Pancreas (tissue), 10 donors: ENCODE results near the gene RECQL5. TPM values are rescaled to one million over a fixed set of nuclear protein-coding genes. Genes with fewer than 3 reads are reported as not detected.
A peak's percentile ranks its signal among the peaks of the same experiment; 100 is the strongest.

ENCODE experiments used
- ATAC-seq, 4 donors: fragments of 200-7000 bp; cut with Tn5 transposase; one replicate each; pipeline versions ENCODE4 v1.8.0 to v1.9.1; 2020; ENCODE audit warnings: mild to moderate bottlenecking in 4 of 4, moderate library complexity in 4 of 4
- DNase-seq, 6 donors: peaks; one replicate each; pipeline ENCODE4 v3.0.0-alpha.2; 2020
- FAIRE-seq: peaks from 2 replicates; lab custom pipeline; 2012; peaks lifted over from hg19 to GRCh38; lab: Jason Lieb, UNC
- H3K27ac ChIP-seq, 4 donors: fragments of 200-600 bp; sonication (generic); 1 replicate in 3 of 4; 2 replicates in 1 of 4; pipeline versions ENCODE4 v1.5.0 to v1.8.0; 2020
- H3K27me3 ChIP-seq, 4 donors: fragments of 200-600 bp; one replicate each; pipeline ENCODE4 v1.8.0; 2021
- H3K36me3 ChIP-seq, 3 donors: fragments of 200-600 bp; sonication (generic) in 1 of 3; one replicate each; pipeline versions ENCODE4 v1.5.0 to v1.8.0; 2020 to 2021
- H3K4me1 ChIP-seq, 3 donors: fragments of 200-600 bp; one replicate each; pipeline ENCODE4 v1.8.0; 2021
- H3K4me3 ChIP-seq, 4 donors: fragments of 200-600 bp; sonication (generic) in 2 of 4; one replicate each; pipeline versions ENCODE4 v1.5.0 to v1.8.0; 2020 to 2021
- H3K9me3 ChIP-seq, 4 donors: fragments of 200-600 bp; one replicate each; pipeline ENCODE4 v1.8.0; 2021
- WGBS, 2 donors: extraction: QIAGEN DNeasy Blood & Tissue Kit; methylation state at CpG; one replicate each; pipeline ENCODE4 v1.1.7; 2013; 5-methylcytosine and 5-hydroxymethylcytosine counted together
- intact Hi-C, 3 donors: fragments of 100-400 bp; cut with DNase I; formaldehyde crosslinking; loops; one replicate each; pipeline versions ENCODE4 v1.11.1 to v1.14.2; 2022
- polyA plus RNA-seq, 2 donors: library from polyadenylated mRNA; stranded (reverse); fragments of 200-250 nt; gene quantifications; one replicate each; pipeline ENCODE4 v1.2.3, GENCODE V29; 2013
- total RNA-seq, 6 donors: library from RNA; stranded (reverse); fragmentation: NEBNext Ultra II Directional in 4 of 6; extraction: Animal tissue kit (Norgen Biotek cat#: 25700) in 4 of 6; gene quantifications; one replicate each; pipeline versions ENCODE4 v1.2.1 to v1.2.4, GENCODE V29; 2021 to 2023
- TF ChIP-seq, protein P1 (sequence below), 4 donors: fragments of 200-600 bp; sonication (generic) in 3 of 4; IDR thresholded peaks; one replicate each; pipeline versions ENCODE4 v1.5.0 to v1.8.0; 2021; ENCODE audit warnings: antibody characterized with exemption in 4 of 4
- donor health status: healthy with polysubstance abuse.
- donor health status: DM: no; HTN: no; CAD: no; lungs with moderate emphysema.
- donor health status: DM: no; HTN: no; CAD: no.
- donor health status: control.
- donor health status: control.
- donor health status: Bipolar disorder and iron deficiency.
- donor health status: DM: yes; HTN: yes; CAD: no.
- donor health status: DM: no; HTN: no; CAD: no.
- donor health status: DM: no; HTN: no; CAD: no.
- donor health status: DM: yes; HTN: yes; CAD: no.

RECQL5 gene
- total and polyA plus RNA-seq, 8 donors: 8.7 to 65.2 (median 14.9) TPM

GRCh38 chr17:75704963-75705875, 38.3 kb upstream of the RECQL5 start:
- Histone ChIP-seq H3K27ac (no peak overlapping the region), H3K27me3 (no peaks in the 10 kb centered on the region), H3K9me3 (no peaks in the 10 kb centered on the region), H3K36me3 (peaks cover 4 to 73% (median 46%) of the 10 kb centered on the region in 3 donors), H3K4me3 (no peak overlapping the region), H3K4me1 (peaks cover 0 to 9% (median under 1%) of the 10 kb centered on the region in 3 donors)
- TF ChIP-seq, protein P1, sequence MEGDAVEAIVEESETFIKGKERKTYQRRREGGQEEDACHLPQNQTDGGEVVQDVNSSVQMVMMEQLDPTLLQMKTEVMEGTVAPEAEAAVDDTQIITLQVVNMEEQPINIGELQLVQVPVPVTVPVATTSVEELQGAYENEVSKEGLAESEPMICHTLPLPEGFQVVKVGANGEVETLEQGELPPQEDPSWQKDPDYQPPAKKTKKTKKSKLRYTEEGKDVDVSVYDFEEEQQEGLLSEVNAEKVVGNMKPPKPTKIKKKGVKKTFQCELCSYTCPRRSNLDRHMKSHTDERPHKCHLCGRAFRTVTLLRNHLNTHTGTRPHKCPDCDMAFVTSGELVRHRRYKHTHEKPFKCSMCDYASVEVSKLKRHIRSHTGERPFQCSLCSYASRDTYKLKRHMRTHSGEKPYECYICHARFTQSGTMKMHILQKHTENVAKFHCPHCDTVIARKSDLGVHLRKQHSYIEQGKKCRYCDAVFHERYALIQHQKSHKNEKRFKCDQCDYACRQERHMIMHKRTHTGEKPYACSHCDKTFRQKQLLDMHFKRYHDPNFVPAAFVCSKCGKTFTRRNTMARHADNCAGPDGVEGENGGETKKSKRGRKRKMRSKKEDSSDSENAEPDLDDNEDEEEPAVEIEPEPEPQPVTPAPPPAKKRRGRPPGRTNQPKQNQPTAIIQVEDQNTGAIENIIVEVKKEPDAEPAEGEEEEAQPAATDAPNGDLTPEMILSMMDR (IDR thresholded peaks at IDR 0.05): no peak
- DNase-seq (no peak), FAIRE-seq (no peak), ATAC-seq (no peak)
- intact Hi-C loops: no loop called here
- 88 to 89% methylated on average over 26 to 27 of the region's 27 CpGs for WGBS, 2 donors

DNA sequence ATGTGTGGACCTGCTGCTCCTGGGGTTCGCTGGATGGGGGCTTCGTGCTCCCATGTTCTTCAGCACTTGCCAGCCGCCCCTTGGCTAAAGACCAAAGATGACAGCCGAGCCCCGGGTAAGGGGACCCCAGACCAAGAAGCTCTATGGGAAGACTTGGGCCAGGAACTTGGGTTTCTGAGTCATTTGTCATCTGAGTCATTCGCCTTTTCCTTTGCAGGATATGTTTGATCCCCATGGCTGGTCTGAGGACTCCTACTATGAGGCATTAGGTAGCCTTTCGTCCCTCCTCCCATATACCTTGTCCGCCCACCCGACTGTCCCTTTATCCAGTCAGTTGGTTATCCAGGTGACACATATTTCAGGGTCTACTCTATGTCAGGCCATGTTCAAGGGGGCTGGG, 36.6 kb upstream of the RECQL5 start:
- intact Hi-C loops: no loop called here
- Histone ChIP-seq H3K4me1 (peaks cover 10 to 26% (median 11%) of the 10 kb centered on the region in 3 donors), H3K27ac (no peak overlapping the region), H3K9me3 (no peaks in the 10 kb centered on the region), H3K36me3 (peaks cover 4 to 76% (median 50%) of the 10 kb centered on the region in 3 donors), H3K27me3 (no peaks in the 10 kb centered on the region), H3K4me3 (no peak overlapping the region)
- ATAC-seq: no peak
- FAIRE-seq: no peak
- TF ChIP-seq, protein P1 (IDR thresholded peaks at IDR 0.05): no peak
- DNase-seq: no peak
- 89 to 98% methylated on average over 9 of the region's 9 CpGs for WGBS, 2 donors

- ATAC-seq: no peak
- intact Hi-C loops: no loop called here
- WGBS, 2 donors: 93 to 95% methylated on average over 12 of the region's 12 CpGs
- TF ChIP-seq, protein P1 (IDR thresholded peaks at IDR 0.05): no peak
- no peak overlapping the region for H3K4me3 ChIP-seq
- no peak overlapping the region for H3K27ac ChIP-seq
- peaks cover 12 to 30% (median 14%) of the 10 kb centered on the region in 3 donors for H3K4me1 ChIP-seq
- no peak for DNase-seq
- no peaks in the 10 kb centered on the region for H3K27me3 ChIP-seq
- FAIRE-seq: no peak
- peaks cover 4 to 74% (median 50%) of the 10 kb centered on the region in 3 donors for H3K36me3 ChIP-seq
- H3K9me3 ChIP-seq: no peaks in the 10 kb centered on the region
Measured at GRCh38 chr17:75703191-75703590, 36.2 kb upstream of the RECQL5 start.

DNA sequence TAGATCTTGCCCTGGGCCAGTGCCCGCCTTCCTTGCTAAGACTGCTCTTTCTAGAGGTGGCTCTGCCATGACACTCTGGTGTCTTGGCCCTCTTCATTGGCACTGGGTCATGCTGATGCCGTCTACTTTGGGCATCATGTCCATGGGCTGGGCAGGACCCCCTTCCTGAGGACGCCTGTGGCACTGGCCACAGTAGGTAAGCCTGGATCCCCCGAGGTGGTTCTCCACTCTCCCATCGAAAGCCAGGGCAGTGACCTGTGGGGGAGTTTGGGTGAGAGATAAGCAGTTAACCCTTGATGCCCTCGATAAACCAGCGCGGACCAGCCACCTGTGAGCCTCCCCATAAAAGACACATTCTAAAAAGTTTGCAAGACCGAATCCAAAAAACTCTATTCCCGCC, 34.3 kb upstream of the RECQL5 start:
- peaks cover 26 to 49% (median 30%) of the 10 kb centered on the region in 3 donors for H3K4me1 ChIP-seq
- FAIRE-seq (no peak), ATAC-seq (no peak), DNase-seq (no peak)
- no peaks in the 10 kb centered on the region for H3K9me3 ChIP-seq
- peaks cover 4 to 56% (median 42%) of the 10 kb centered on the region in 3 donors for H3K36me3 ChIP-seq
- no peak overlapping the region for H3K4me3 ChIP-seq
- WGBS, 2 donors: 83 to 85% methylated on average over 10 of the region's 10 CpGs
- peak overlapping the region in 2 of 4 donors; percentile 93 to 94 for H3K27ac ChIP-seq
- intact Hi-C loops: no loop called here
- H3K27me3 ChIP-seq: no peaks in the 10 kb centered on the region
- TF ChIP-seq, protein P1 (IDR thresholded peaks at IDR 0.05): no peak
